ENCODE results near the gene DCAF16. TPM values are rescaled to one million over a fixed set of nuclear protein-coding genes. Genes with fewer than 3 reads are reported as not detected.

DCAF16 gene
- total RNA-seq, 1 donor from 2014 or later: 32.7 TPM

DNA sequence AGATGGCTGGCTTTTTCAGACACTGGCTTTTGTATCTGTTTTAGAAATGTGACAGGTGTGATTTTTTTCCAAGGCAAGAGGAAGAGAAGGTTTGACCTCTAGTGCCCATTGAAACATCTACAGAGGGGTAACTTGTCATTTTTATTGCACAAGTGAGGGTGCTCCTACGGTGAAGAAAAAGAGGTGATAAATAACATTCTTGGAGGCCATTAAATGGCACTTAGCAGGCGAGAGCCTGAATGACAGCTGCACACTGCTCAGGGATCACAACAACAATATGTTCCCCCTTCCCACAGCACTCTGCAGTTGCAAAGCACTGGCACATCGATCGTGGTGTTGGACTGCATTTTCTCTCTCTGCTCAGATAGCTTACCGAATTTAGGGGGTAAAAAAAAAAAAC lies 52.1 kb downstream of the DCAF16 start:
- no peak overlapping the region for H3K4me3 Mint-ChIP-seq (ENCODE audit: unreplicated experiment)
- FAIRE-seq: no peak
- Histone ChIP-seq H4K20me1 (ENCODE audit: insufficient read depth, low read length) (no peaks in the 10 kb centered on the region), H3K9ac (ENCODE audit: low read length) (no peak overlapping the region), H3K79me2 (ENCODE audit: insufficient read depth, low read length) (no peaks in the 10 kb centered on the region), H3K27me3 (ENCODE audit: insufficient read depth, low read length) (peaks cover 2% of the 10 kb centered on the region), H3K9me3 (ENCODE audit: insufficient read depth, low read depth, low read length) (no peaks in the 10 kb centered on the region), H3K4me2 (ENCODE audit: low read length) (no peak overlapping the region), H2AFZ (ENCODE audit: low read depth, low read length) (no peak overlapping the region), H3K4me3 (ENCODE audit: insufficient read depth, low read depth, low read length) (no peak overlapping the region), H3K36me3 (ENCODE audit: insufficient read depth, low read length) (no peaks in the 10 kb centered on the region), H3K4me1 (ENCODE audit: insufficient read depth, low read length) (no peaks in the 10 kb centered on the region), H3K27ac (ENCODE audit: low read depth, low read length) (no peak overlapping the region)
- DNase-seq (ENCODE audit: low read depth): no peak
- no peaks in the 10 kb centered on the region for H3K4me1 Mint-ChIP-seq (ENCODE audit: low read depth, unreplicated experiment)
- no peaks in the 10 kb centered on the region for H3K36me3 Mint-ChIP-seq (ENCODE audit: low read depth, unreplicated experiment)
- TF ChIP-seq CTCF (IDR thresholded peaks at IDR 0.05; ENCODE audit: insufficient read depth, low read depth, low read length) (no peak), EZH2 (IDR thresholded peaks at IDR 0.05; ENCODE audit: insufficient read depth, low read length) (no peak)
- no peaks in the 10 kb centered on the region for H3K9me3 Mint-ChIP-seq (ENCODE audit: unreplicated experiment)
- H3K27me3 Mint-ChIP-seq (ENCODE audit: low read depth, unreplicated experiment): no peaks in the 10 kb centered on the region
- no peak overlapping the region for H3K27ac Mint-ChIP-seq (ENCODE audit: unreplicated experiment)

- no peak overlapping the region for H3K27ac Mint-ChIP-seq (ENCODE audit: unreplicated experiment)
- H3K79me2 ChIP-seq (ENCODE audit: insufficient read depth, low read length): no peaks in the 10 kb centered on the region
- H3K27ac ChIP-seq (ENCODE audit: low read depth, low read length): no peak overlapping the region
- H3K4me2 ChIP-seq (ENCODE audit: low read length): no peak overlapping the region
- H3K9ac ChIP-seq (ENCODE audit: low read length): no peak overlapping the region
- no peaks in the 10 kb centered on the region for H4K20me1 ChIP-seq (ENCODE audit: insufficient read depth, low read length)
- DNase-seq (ENCODE audit: low read depth): no peak
- no peaks in the 10 kb centered on the region for H3K4me1 Mint-ChIP-seq (ENCODE audit: low read depth, unreplicated experiment)
- FAIRE-seq: no peak
- TF ChIP-seq CTCF (IDR thresholded peaks at IDR 0.05; ENCODE audit: insufficient read depth, low read depth, low read length) (no peak), EZH2 (IDR thresholded peaks at IDR 0.05; ENCODE audit: insufficient read depth, low read length) (no peak)
- no peak overlapping the region for H3K4me3 Mint-ChIP-seq (ENCODE audit: unreplicated experiment)
- H3K4me1 ChIP-seq (ENCODE audit: insufficient read depth, low read length): no peaks in the 10 kb centered on the region
- H3K27me3 ChIP-seq (ENCODE audit: insufficient read depth, low read length): peaks cover 2% of the 10 kb centered on the region
- no peaks in the 10 kb centered on the region for H3K9me3 Mint-ChIP-seq (ENCODE audit: unreplicated experiment)
- H3K9me3 ChIP-seq (ENCODE audit: insufficient read depth, low read depth, low read length): no peaks in the 10 kb centered on the region
- no peaks in the 10 kb centered on the region for H3K27me3 Mint-ChIP-seq (ENCODE audit: low read depth, unreplicated experiment)
- no peaks in the 10 kb centered on the region for H3K36me3 Mint-ChIP-seq (ENCODE audit: low read depth, unreplicated experiment)
- H2AFZ ChIP-seq (ENCODE audit: low read depth, low read length): no peak overlapping the region
- H3K4me3 ChIP-seq (ENCODE audit: insufficient read depth, low read depth, low read length): no peak overlapping the region
- H3K36me3 ChIP-seq (ENCODE audit: insufficient read depth, low read length): no peaks in the 10 kb centered on the region
Measured at GRCh38 chr4:17757621-17758020, 52.9 kb downstream of the DCAF16 start.

DNA sequence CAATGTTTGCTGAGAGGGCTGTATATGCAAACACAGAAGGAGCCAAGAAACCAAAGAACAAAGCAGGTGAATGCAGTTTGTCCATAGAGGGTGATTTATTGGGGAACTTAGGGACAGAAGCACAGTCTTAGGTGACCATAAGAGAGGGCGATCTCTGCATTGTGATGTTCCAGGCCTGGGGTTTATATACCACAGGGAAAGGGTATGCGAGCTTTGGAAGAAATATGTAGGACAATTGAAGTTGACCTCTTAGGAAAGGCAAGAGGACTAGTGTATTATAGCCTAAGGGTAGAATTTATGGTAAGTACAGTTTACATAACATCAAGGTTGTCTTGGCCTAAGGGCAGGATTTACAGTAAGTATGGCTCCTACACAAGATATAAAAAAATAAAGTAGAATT lies 56.9 kb downstream of the DCAF16 start:
- Histone ChIP-seq H3K36me3 (ENCODE audit: insufficient read depth, low read length) (no peaks in the 10 kb centered on the region), H2AFZ (ENCODE audit: low read depth, low read length) (no peak overlapping the region), H3K4me2 (ENCODE audit: low read length) (no peak overlapping the region), H3K27me3 (ENCODE audit: insufficient read depth, low read length) (no peaks in the 10 kb centered on the region), H3K9ac (ENCODE audit: low read length) (no peak overlapping the region), H3K4me1 (ENCODE audit: insufficient read depth, low read length) (no peaks in the 10 kb centered on the region), H3K9me3 (ENCODE audit: insufficient read depth, low read depth, low read length) (no peaks in the 10 kb centered on the region), H3K4me3 (ENCODE audit: insufficient read depth, low read depth, low read length) (no peak overlapping the region), H3K27ac (ENCODE audit: low read depth, low read length) (no peak overlapping the region), H3K79me2 (ENCODE audit: insufficient read depth, low read length) (no peaks in the 10 kb centered on the region), H4K20me1 (ENCODE audit: insufficient read depth, low read length) (no peaks in the 10 kb centered on the region)
- Mint-ChIP-seq H3K27me3 (ENCODE audit: low read depth, unreplicated experiment) (peaks cover 13% of the 10 kb centered on the region), H3K9me3 (ENCODE audit: unreplicated experiment) (no peaks in the 10 kb centered on the region), H3K27ac (ENCODE audit: unreplicated experiment) (no peak overlapping the region), H3K36me3 (ENCODE audit: low read depth, unreplicated experiment) (no peaks in the 10 kb centered on the region), H3K4me1 (ENCODE audit: low read depth, unreplicated experiment) (no peaks in the 10 kb centered on the region), H3K4me3 (ENCODE audit: unreplicated experiment) (no peak overlapping the region)
- DNase-seq (ENCODE audit: low read depth) (no peak), FAIRE-seq (no peak)
- TF ChIP-seq EZH2 (IDR thresholded peaks at IDR 0.05; ENCODE audit: insufficient read depth, low read length) (no peak), CTCF (IDR thresholded peaks at IDR 0.05; ENCODE audit: insufficient read depth, low read depth, low read length) (no peak)

Other genes starting within 250 kb of the DCAF16 start
- 163 and 176 TPM in 2 replicates for gene LAP3, start 233.6 kb downstream of the DCAF16 start, total RNA-seq
- gene MED28, start 196.1 kb downstream of the DCAF16 start, total RNA-seq: 42.6 and 43.6 TPM in 2 replicates
- 0.46 and 0.54 TPM in 2 replicates for gene FAM184B, start 29.1 kb downstream of the DCAF16 start, total RNA-seq
- 2.6 and 4.7 TPM in 2 replicates for gene NCAPG, start 222 bp upstream of the DCAF16 start, total RNA-seq
- gene LCORL, start 211.0 kb upstream of the DCAF16 start, total RNA-seq: 10.3 and 11.8 TPM in 2 replicates

Data from astrocyte (in vitro differentiated cells and primary cell).